Calu3 (cell line): ENCODE measurements around the gene ARIH2. TPM values are rescaled to one million over a fixed set of nuclear protein-coding genes. Genes with fewer than 3 reads are reported as not detected.

Experiments
- BruUV-seq: library from RNA; stranded (reverse); fragments of 400-500 nt; replicated peaks from 2 replicates; lab custom pipeline; 2021; lab: Mats Ljungman, UMichigan
- CTCF ChIA-PET: fragments of 300-600 bp; sonication (Branson Sonifier 250); formaldehyde crosslinking; loops from one replicate; lab custom pipeline; 2022; ENCODE audit warnings: antibody characterized with exemption; lab: Charles Lee
- DNase-seq: peaks from one replicate; pipeline ENCODE4 v3.0.0; 2022
- H3K27ac Mint-ChIP-seq: one replicate; pipeline ENCODE4 v1.8.0; 2022; ENCODE audit warnings: mixed read lengths; ENCODE audit not compliant: unreplicated experiment
- H3K27me3 Mint-ChIP-seq: one replicate; pipeline ENCODE4 v1.8.0; 2022; ENCODE audit warnings: mixed read lengths; ENCODE audit not compliant: unreplicated experiment
- H3K36me3 Mint-ChIP-seq: one replicate; pipeline ENCODE4 v1.8.0; 2022; ENCODE audit warnings: mild to moderate bottlenecking, moderate library complexity, mixed read lengths; ENCODE audit not compliant: insufficient read depth, unreplicated experiment
- H3K4me1 Mint-ChIP-seq: one replicate; pipeline ENCODE4 v1.8.0; 2022; ENCODE audit warnings: mild to moderate bottlenecking, low read depth, mixed read lengths; ENCODE audit not compliant: unreplicated experiment
- H3K4me3 Mint-ChIP-seq: one replicate; pipeline ENCODE4 v1.8.0; 2022; ENCODE audit warnings: mild to moderate bottlenecking, low read depth, moderate library complexity, mixed read lengths; ENCODE audit not compliant: unreplicated experiment
- H3K9me3 Mint-ChIP-seq: one replicate; pipeline ENCODE4 v1.8.0; 2022; ENCODE audit warnings: low read depth, mixed read lengths; ENCODE audit not compliant: unreplicated experiment
- CTCF ChIP-seq: fragments of 200-600 bp; IDR thresholded peaks from one replicate; pipeline ENCODE4 v1.8.0; 2022; ENCODE audit warnings: antibody characterized with exemption; ENCODE audit not compliant: unreplicated experiment
- intact Hi-C: fragments of 100-400 bp; cut with micrococcal nuclease; formaldehyde crosslinking; loops from one replicate; pipeline ENCODE4 v1.10.0; 2022; ENCODE audit not compliant: unreplicated experiment
- total RNA-seq: library from RNA; stranded (reverse); gene quantifications from 2 replicates; pipeline ENCODE4 v1.2.3, GENCODE V29; 2022

Gene ARIH2
- total RNA-seq, 1 experiment from 2014 or later: 109 TPM

- no peaks in the 10 kb centered on the region for H3K27me3 Mint-ChIP-seq
- no TSS peak for BruUV-seq
- CTCF ChIA-PET: interaction anchor here (1.0 to 1.7 kb wide), 2 partner anchors 16 to 349 kb away, joined by 3 to 8 read pairs; partner anchors contain the start of genes USP4 and WDR6
- intact Hi-C loops: no loop called here
- H3K9me3 Mint-ChIP-seq: no peaks in the 10 kb centered on the region
- H3K4me1 Mint-ChIP-seq: peaks cover 9% of the 10 kb centered on the region
- no peak for TF ChIP-seq CTCF
- peaks cover 33% of the 10 kb centered on the region for H3K36me3 Mint-ChIP-seq
- H3K27ac Mint-ChIP-seq: peak overlapping the region; percentile 81
- DNase-seq: peak; percentile 32
- H3K4me3 Mint-ChIP-seq: peak overlapping the region; percentile 96
Measured at GRCh38 chr3:48990636-48991469, 72.2 kb downstream of the ARIH2 start.

- CTCF ChIA-PET: interaction anchor here (1.7 kb wide), 1 partner anchor 15 kb away, joined by 8 read pairs; the partner anchor contains the start of gene WDR6
Measured at GRCh38 chr3:48991851-48992545, 73.4 kb downstream of the ARIH2 start.

GRCh38 chr3:48993834-48994233 is 75.2 kb downstream of the ARIH2 start:
- H3K27me3 Mint-ChIP-seq: no peaks in the 10 kb centered on the region
- H3K9me3 Mint-ChIP-seq: no peaks in the 10 kb centered on the region
- peaks cover 9% of the 10 kb centered on the region for H3K4me1 Mint-ChIP-seq
- peaks cover 30% of the 10 kb centered on the region for H3K36me3 Mint-ChIP-seq
- CTCF ChIA-PET: interaction anchor here (0.7 kb wide), 1 partner anchor 9 kb away, joined by 5 read pairs; no protein-coding TSS in a partner anchor
- BruUV-seq: no TSS peak
- DNase-seq: no peak
- H3K27ac Mint-ChIP-seq: no peak overlapping the region
- no peak for TF ChIP-seq CTCF
- intact Hi-C loops: no loop called here
- H3K4me3 Mint-ChIP-seq: no peak overlapping the region

More at GRCh38 chr3:48991851-48992545, 73.4 kb downstream of the ARIH2 start:
- H3K27ac Mint-ChIP-seq: no peak overlapping the region
- no peak for DNase-seq
- no peak for TF ChIP-seq CTCF
- peaks cover 9% of the 10 kb centered on the region for H3K4me1 Mint-ChIP-seq
- peak overlapping the region; percentile 96 for H3K4me3 Mint-ChIP-seq
- TSS peak; percentile 49 for BruUV-seq
- H3K9me3 Mint-ChIP-seq: no peaks in the 10 kb centered on the region
- intact Hi-C loops: no loop called here
- H3K36me3 Mint-ChIP-seq: peaks cover 31% of the 10 kb centered on the region
- H3K27me3 Mint-ChIP-seq: no peaks in the 10 kb centered on the region

GRCh38 chr3:48996640-48997039 is 78.0 kb downstream of the ARIH2 start:
- no peak for DNase-seq
- Mint-ChIP-seq H3K9me3 (no peaks in the 10 kb centered on the region), H3K27ac (no peak overlapping the region), H3K36me3 (peaks cover 10% of the 10 kb centered on the region), H3K27me3 (no peaks in the 10 kb centered on the region), H3K4me1 (peaks cover 6% of the 10 kb centered on the region), H3K4me3 (no peak overlapping the region)
- TF ChIP-seq CTCF: no peak
- CTCF ChIA-PET: no interaction called here
- BruUV-seq: no TSS peak
- intact Hi-C loops: no loop called here
